Measurements from ENCODE around the gene PLEKHG3.
A peak's percentile ranks its signal among the peaks of the same experiment; 100 is the strongest.

Gene PLEKHG3

GRCh38 chr14:64706119-64706592 lies 1.9 kb downstream of the PLEKHG3 start:
- no peak for FAIRE-seq
- no peak for DNase-seq (ENCODE audit: low spot score)

- no peak for DNase-seq (ENCODE audit: low spot score)
- FAIRE-seq = no peak
These were observed 2.5 kb downstream of the PLEKHG3 start for GRCh38 chr14:64706593-64707193.

- DNase-seq (ENCODE audit: low spot score) (peak; percentile 89), FAIRE-seq (no peak)
These were observed 3.4 kb downstream of the PLEKHG3 start for GRCh38 chr14:64707661-64708060.

- peak; percentile 94 for DNase-seq (ENCODE audit: low spot score)
- peak; percentile 99 for FAIRE-seq
These were observed 4.2 kb downstream of the PLEKHG3 start for GRCh38 chr14:64708148-64709004.

- peak; percentile 95 for FAIRE-seq
These were observed 4.9 kb downstream of the PLEKHG3 start for GRCh38 chr14:64709126-64709525.

GRCh38 chr14:64711039-64711438 lies 6.8 kb downstream of the PLEKHG3 start:
- FAIRE-seq (no peak), DNase-seq (ENCODE audit: low spot score) (no peak)

More at GRCh38 chr14:64709126-64709525, 4.9 kb downstream of the PLEKHG3 start:
- DNase-seq (ENCODE audit: low spot score) = no peak

GRCh38 chr14:64713677-64714076 lies 9.5 kb downstream of the PLEKHG3 start:
- FAIRE-seq = no peak

GRCh38 chr14:64714432-64715025 lies 10.3 kb downstream of the PLEKHG3 start:
- FAIRE-seq (no peak), DNase-seq (ENCODE audit: low spot score) (no peak)

More at GRCh38 chr14:64713677-64714076, 9.5 kb downstream of the PLEKHG3 start:
- DNase-seq (ENCODE audit: low spot score) = no peak

- DNase-seq (ENCODE audit: low spot score) (no peak), FAIRE-seq (no peak)
These were observed 11.0 kb downstream of the PLEKHG3 start for GRCh38 chr14:64715146-64715627.

- DNase-seq (ENCODE audit: low spot score) (no peak), FAIRE-seq (no peak)
These were observed 11.6 kb downstream of the PLEKHG3 start for GRCh38 chr14:64715628-64716412.

GRCh38 chr14:64717870-64718269 lies 13.6 kb downstream of the PLEKHG3 start:
- DNase-seq (ENCODE audit: low spot score) (no peak), FAIRE-seq (no peak)

GRCh38 chr14:64718762-64719161 lies 14.5 kb downstream of the PLEKHG3 start:
- no peak for DNase-seq (ENCODE audit: low spot score)
- FAIRE-seq = no peak

- DNase-seq (ENCODE audit: low spot score) (no peak), FAIRE-seq (no peak)
These were observed 15.4 kb downstream of the PLEKHG3 start for GRCh38 chr14:64719601-64720000.

- DNase-seq (ENCODE audit: low spot score) (peak; percentile 96), FAIRE-seq (peak; percentile 94)
These were observed 15.9 kb downstream of the PLEKHG3 start for GRCh38 chr14:64720131-64720576.

- DNase-seq (ENCODE audit: low spot score) = peak; percentile 75
- peak; percentile 66 for FAIRE-seq
These were observed 17.2 kb downstream of the PLEKHG3 start for GRCh38 chr14:64721391-64721791.

- DNase-seq (ENCODE audit: low spot score) (no peak), FAIRE-seq (no peak)
These were observed 17.7 kb downstream of the PLEKHG3 start for GRCh38 chr14:64721899-64722298.

GRCh38 chr14:64722842-64723447 lies 18.7 kb downstream of the PLEKHG3 start:
- DNase-seq (ENCODE audit: low spot score) = no peak
- FAIRE-seq = peak; percentile 63

- FAIRE-seq (peak; percentile 96), DNase-seq (ENCODE audit: low spot score) (no peak)
These were observed 19.7 kb downstream of the PLEKHG3 start for GRCh38 chr14:64723691-64724577.

GRCh38 chr14:64724578-64724930 lies 20.3 kb downstream of the PLEKHG3 start:
- no peak for FAIRE-seq
- no peak for DNase-seq (ENCODE audit: low spot score)

All from urothelium cell line (cell line).